Stimulated activated CD8-positive, alpha-beta memory T cell treated with anti-CD3 and anti-CD28 coated beads, Interleukin-15, amount 100 ng/mL, for 4 hours (primary cell): Measurements from ENCODE around the gene RNASE3.
"Not testable (repeated sequence)": the region's sequence is repeated elsewhere in the genome, so short reads cannot be mapped to it uniquely, and the experiment has no call there.

Experiments
- DNase-seq, 2 donors: peaks; one replicate each; pipeline ENCODE4 v3.0.0-alpha.2; 2020; ENCODE audit warnings: low read depth in 2 of 2

The RNASE3 gene

DNA sequence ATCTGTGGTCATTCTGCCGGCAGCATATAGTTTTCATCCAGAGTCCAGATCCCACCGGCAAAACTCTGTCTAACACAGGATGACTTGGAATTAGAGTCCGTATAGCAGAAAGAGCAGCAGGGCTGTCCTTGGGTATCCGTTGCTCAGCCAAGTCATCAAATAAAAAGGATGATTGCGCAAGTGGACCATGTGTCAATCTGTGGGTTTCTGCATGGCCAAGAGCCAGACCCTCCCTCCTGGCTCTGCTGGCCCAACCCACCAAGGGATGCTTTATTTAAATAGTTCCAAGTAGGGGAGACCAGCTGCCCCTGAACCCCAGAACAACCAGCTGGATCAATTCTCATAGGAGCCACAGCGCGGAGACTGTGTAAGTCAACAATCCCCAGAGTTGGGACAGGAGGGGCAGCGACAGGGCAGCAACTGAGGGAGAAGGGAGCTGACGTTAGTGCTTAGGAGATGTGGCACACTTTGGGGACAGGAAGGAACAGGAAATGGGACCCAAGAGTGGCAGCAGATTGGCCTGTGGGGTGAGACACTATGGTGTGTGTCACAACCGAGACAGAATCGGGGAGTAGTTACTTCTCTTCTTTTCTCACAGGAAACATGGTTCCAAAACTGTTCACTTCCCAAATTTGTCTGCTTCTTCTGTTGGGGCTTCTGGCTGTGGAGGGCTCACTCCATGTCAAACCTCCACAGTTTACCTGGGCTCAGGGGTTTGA is 28.0 kb downstream of the RNASE3 start:
- DNase-seq: not testable (repeated sequence)

GRCh38 chr14:20923766-20924297 is 32.6 kb downstream of the RNASE3 start:
- not testable (repeated sequence) for DNase-seq

- DNase-seq: no peak
These were observed 43.1 kb downstream of the RNASE3 start for GRCh38 chr14:20934148-20934762.

GRCh38 chr14:20935303-20935984 is 44.3 kb downstream of the RNASE3 start:
- DNase-seq: no peak
